Measurements from ENCODE around the gene DYTN.

The DYTN gene

DNA sequence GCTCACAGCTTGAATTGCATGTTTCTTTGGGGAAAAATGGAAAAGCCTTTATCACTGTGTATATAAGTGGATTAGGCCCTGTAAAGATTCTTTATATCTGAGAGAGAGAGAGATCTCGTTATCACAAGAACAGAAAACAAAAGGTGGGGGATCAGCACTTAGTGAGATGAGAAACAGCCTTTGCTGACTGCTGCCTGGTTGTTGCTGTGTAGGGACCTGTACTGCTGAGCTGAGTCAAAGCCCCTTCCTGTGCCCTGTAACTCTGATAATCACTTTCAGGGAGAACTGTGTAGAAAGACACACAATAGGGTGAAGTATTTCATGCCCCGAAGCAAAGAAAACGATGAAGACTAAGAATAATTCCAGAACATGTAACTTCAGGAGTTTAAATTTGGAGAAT, 106.5 kb downstream of the DYTN start:
- no peak for DNase-seq (ENCODE audit: low read depth)

DNA sequence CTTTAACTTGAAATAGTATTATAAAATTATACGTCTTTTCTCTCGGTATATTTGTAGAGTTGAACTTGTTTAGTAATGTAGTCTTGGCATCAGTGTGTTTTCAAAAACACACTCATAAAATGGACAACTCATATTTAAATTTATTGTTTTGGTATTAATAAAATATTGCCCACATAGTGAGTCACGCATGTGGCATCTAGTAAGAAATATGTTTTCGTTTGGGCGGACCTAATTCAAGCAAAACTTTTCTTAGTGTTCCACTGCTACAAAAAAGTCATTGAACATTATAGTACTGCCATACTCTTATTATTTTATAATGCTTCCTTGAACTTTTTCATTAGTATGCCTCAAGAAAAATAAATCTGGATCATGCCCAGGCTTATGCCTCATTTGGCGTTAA, 107.0 kb downstream of the DYTN start:
- no peak for DNase-seq (ENCODE audit: low read depth)

DNA sequence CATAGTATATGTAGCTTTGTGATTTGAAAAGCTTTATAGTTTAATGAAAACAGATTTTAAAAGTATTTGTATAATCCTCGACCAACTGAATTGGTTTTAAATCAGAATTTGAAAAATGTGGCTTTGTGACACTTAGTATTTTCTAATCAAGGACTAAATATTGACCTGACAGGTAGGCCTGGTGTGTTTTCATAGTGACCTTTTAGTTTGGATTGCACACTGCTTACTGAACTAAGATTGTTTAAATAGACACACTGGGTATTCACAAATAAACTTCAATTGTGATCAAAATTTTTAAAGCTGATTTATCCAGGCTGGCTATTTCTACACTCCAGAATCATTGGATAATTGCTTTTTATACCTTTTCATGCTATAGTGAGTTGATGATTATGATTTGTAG, 107.7 kb downstream of the DYTN start:
- no peak for DNase-seq (ENCODE audit: low read depth)

DNA sequence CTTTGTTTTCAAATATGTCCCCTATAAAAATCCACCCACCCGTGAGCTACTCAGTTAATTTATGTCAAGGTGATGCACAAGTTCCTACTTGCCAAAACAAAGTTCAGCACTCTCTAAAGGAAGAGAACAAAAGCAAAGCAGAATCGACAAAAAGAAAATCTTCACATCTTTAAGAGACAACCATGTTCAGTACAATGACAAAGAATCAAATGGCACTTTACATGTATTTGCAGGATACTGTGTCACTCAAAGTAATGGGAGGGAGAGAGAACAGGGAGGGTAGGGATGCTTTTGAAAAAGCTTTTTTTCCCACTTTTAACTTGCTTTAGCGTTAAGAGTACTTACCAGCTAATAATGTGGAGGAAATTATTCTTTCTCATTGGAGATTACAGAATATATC, 115.0 kb downstream of the DYTN start:
- no peak for DNase-seq (ENCODE audit: low read depth)

Measured in stimulated activated CD4-positive, alpha-beta T cell treated with anti-CD3 and anti-CD28 coated beads, Interleukin-2, amount 100 ng/mL, for 4 hours (primary cell).